ENCODE data around the gene PID1. TPM values are rescaled to one million over a fixed set of nuclear protein-coding genes. Genes with fewer than 3 reads are reported as not detected.

Gene PID1
- total RNA-seq, 1 donor from 2014 or later, result 83.2 TPM

DNA sequence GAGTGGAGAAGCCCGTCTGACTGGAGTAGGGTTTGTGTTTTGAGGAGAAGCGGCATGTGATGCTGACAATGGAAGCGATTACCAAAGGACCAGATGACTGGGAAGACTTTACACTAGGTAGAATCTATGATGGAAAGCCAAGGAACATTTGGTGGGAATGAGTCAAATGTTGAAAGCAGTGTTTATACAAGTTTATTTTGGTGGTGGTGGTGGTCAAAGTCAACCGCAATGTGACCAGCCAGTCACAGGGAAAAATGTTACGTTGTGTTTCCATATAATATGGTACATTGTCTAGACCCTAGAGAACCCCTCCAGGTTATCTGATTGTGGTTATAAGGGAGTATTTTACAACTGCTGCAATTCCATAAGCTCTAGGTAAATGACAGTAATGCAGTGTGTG lies 216.8 kb downstream of the PID1 start:
- intact Hi-C loops (cut with DNase I), result no loop called here
- no peak for DNase-seq (ENCODE audit: extremely low spot score in 2 of 2)
- Histone ChIP-seq H3K9me3 (no peaks in the 10 kb centered on the region), H3K4me3 (no peak overlapping the region), H3K36me3 (no peaks in the 10 kb centered on the region), H3K27me3 (no peaks in the 10 kb centered on the region), H3K27ac (no peak overlapping the region), H3K4me1 (no peaks in the 10 kb centered on the region)
- TF ChIP-seq POLR2AphosphoS5 (IDR thresholded peaks at IDR 0.05; ENCODE audit: insufficient read depth in 1 of 2, low read depth in 1 of 2), result no peak
- no peak for TF ChIP-seq POLR2A (IDR thresholded peaks at IDR 0.05)
- TF ChIP-seq, protein P1, sequence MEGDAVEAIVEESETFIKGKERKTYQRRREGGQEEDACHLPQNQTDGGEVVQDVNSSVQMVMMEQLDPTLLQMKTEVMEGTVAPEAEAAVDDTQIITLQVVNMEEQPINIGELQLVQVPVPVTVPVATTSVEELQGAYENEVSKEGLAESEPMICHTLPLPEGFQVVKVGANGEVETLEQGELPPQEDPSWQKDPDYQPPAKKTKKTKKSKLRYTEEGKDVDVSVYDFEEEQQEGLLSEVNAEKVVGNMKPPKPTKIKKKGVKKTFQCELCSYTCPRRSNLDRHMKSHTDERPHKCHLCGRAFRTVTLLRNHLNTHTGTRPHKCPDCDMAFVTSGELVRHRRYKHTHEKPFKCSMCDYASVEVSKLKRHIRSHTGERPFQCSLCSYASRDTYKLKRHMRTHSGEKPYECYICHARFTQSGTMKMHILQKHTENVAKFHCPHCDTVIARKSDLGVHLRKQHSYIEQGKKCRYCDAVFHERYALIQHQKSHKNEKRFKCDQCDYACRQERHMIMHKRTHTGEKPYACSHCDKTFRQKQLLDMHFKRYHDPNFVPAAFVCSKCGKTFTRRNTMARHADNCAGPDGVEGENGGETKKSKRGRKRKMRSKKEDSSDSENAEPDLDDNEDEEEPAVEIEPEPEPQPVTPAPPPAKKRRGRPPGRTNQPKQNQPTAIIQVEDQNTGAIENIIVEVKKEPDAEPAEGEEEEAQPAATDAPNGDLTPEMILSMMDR (IDR thresholded peaks at IDR 0.05), result no peak

DNA sequence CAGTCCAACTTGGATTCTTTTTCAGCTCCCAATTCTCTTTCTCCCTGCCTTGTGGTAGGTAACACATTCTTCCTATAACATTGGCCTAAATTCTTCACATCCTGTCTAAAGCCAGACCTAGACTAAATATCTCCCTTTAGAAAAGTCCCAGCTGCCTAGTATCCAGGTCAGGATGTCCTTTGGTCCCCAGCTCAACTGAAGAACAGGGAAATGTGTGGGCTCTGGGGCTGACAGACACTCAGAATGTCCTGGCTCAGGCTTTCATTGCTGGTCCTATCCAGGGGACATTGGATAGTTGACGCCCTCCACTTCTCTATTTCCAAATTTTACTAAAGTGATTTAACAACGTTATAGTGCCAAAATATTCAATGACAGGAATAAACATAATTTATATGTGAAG lies 219.3 kb downstream of the PID1 start:
- H3K9me3 ChIP-seq, result no peaks in the 10 kb centered on the region
- H3K27ac ChIP-seq, result no peak overlapping the region
- no peak for DNase-seq (ENCODE audit: extremely low spot score in 2 of 2)
- H3K4me3 ChIP-seq, result no peak overlapping the region
- H3K36me3 ChIP-seq, result no peaks in the 10 kb centered on the region
- intact Hi-C loops (cut with DNase I), result no loop called here
- TF ChIP-seq POLR2A (IDR thresholded peaks at IDR 0.05) (no peak), POLR2AphosphoS5 (IDR thresholded peaks at IDR 0.05; ENCODE audit: insufficient read depth in 1 of 2, low read depth in 1 of 2) (no peak)
- TF ChIP-seq, protein P1 (IDR thresholded peaks at IDR 0.05), result no peak
- H3K27me3 ChIP-seq, result no peaks in the 10 kb centered on the region
- H3K4me1 ChIP-seq, result no peaks in the 10 kb centered on the region

DNA sequence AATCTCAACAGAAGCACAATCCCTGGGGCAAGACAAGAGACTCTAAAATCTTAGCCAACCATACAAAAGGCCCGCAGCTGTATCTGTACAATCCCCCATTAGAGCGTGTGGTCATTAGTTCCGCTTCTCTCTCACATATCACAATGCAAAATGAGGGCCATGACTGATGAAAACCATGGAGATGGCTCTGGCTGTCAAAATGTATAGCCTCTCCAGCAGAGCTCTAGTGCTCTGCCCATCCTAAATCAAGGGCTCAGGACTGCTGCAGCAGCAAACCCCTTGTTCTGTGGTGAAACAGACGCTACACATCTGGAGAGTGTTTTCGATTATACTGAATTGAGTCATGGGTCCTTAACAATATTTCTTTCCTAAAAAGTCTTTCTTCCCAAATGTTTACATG lies 221.0 kb downstream of the PID1 start:
- Histone ChIP-seq H3K4me1 (no peaks in the 10 kb centered on the region), H3K9me3 (no peaks in the 10 kb centered on the region), H3K36me3 (no peaks in the 10 kb centered on the region), H3K4me3 (no peak overlapping the region), H3K27me3 (no peaks in the 10 kb centered on the region), H3K27ac (no peak overlapping the region)
- intact Hi-C loops (cut with DNase I), result no loop called here
- TF ChIP-seq POLR2A (IDR thresholded peaks at IDR 0.05) (no peak), POLR2AphosphoS5 (IDR thresholded peaks at IDR 0.05; ENCODE audit: insufficient read depth in 1 of 2, low read depth in 1 of 2) (no peak)
- TF ChIP-seq, protein P1 (IDR thresholded peaks at IDR 0.05), result no peak
- no peak for DNase-seq (ENCODE audit: extremely low spot score in 2 of 2)

DNA sequence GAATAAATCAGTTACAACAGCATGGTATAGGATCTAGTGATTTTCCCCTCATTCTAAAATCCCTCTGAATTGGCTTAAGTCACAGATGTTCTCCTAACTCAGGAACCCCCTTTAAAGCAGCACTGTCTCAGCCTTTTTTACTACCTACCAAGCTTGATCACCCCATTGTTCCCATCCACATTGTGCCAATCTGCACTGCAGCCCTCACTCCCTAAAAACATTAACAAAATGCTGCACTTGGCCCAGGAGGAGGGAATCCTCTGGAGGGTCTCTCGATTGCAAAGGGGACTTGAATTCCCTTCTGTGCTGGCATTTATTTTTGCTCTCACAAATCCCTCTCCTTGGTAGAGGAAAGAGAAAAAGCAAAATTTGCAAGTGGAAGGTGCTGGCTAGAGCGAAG lies 223.0 kb downstream of the PID1 start:
- Histone ChIP-seq H3K36me3 (no peaks in the 10 kb centered on the region), H3K4me3 (no peak overlapping the region), H3K27ac (no peak overlapping the region), H3K27me3 (no peaks in the 10 kb centered on the region), H3K4me1 (no peaks in the 10 kb centered on the region), H3K9me3 (no peaks in the 10 kb centered on the region)
- intact Hi-C loops (cut with DNase I), result no loop called here
- TF ChIP-seq POLR2AphosphoS5 (IDR thresholded peaks at IDR 0.05; ENCODE audit: insufficient read depth in 1 of 2, low read depth in 1 of 2), result no peak
- TF ChIP-seq, protein P1 (IDR thresholded peaks at IDR 0.05), result no peak
- DNase-seq (ENCODE audit: extremely low spot score in 2 of 2), result no peak

DNA sequence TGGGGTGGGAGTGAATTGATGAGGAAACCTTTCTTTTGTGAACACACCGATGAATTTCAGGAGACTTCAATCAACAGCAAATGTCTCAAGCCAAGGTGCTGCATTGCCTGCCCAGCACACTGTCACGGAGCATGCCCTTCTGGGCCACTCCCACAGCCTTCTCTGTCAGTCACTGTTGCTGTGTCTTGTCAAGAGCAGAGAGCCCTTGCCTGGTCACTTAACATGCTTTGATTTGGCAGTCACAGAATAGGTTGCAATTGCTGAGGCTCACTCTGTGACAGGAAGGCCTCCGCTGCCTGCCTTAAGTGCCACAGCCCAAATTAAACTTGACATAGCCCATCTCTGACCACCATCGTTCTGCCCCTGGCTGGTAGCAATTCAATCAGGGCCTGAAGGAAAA lies 225.4 kb downstream of the PID1 start:
- H3K36me3 ChIP-seq, result no peaks in the 10 kb centered on the region
- H3K4me1 ChIP-seq, result no peaks in the 10 kb centered on the region
- H3K27me3 ChIP-seq, result no peaks in the 10 kb centered on the region
- TF ChIP-seq POLR2AphosphoS5 (IDR thresholded peaks at IDR 0.05; ENCODE audit: insufficient read depth in 1 of 2, low read depth in 1 of 2), result no peak
- TF ChIP-seq, protein P1 (IDR thresholded peaks at IDR 0.05), result no peak
- no peak for TF ChIP-seq POLR2A (IDR thresholded peaks at IDR 0.05)
- no peak for DNase-seq (ENCODE audit: extremely low spot score in 2 of 2)
- no peaks in the 10 kb centered on the region for H3K9me3 ChIP-seq
- H3K27ac ChIP-seq, result no peak overlapping the region
- intact Hi-C loops (cut with DNase I), result no loop called here
- H3K4me3 ChIP-seq, result no peak overlapping the region
